Iris pigment epithelial cell (primary cell): Measurements from ENCODE around the gene DUSP10.

Source experiments
- DNase-seq: peaks from one replicate; pipeline ENCODE4 v3.0.0-alpha.2; 2011; ENCODE audit warnings: low read depth

Gene DUSP10

GRCh38 chr1:221712776-221713431 lies 29.0 kb downstream of the DUSP10 start:
- DNase-seq: no peak

- DNase-seq: peak; percentile 98
These were observed 29.6 kb downstream of the DUSP10 start for GRCh38 chr1:221712198-221712684.

GRCh38 chr1:221711656-221712055 lies 30.2 kb downstream of the DUSP10 start:
- DNase-seq: no peak

GRCh38 chr1:221711063-221711577 lies 30.8 kb downstream of the DUSP10 start:
- DNase-seq: no peak

- DNase-seq: no peak
These were observed 32.0 kb downstream of the DUSP10 start for GRCh38 chr1:221709854-221710253.

- no peak for DNase-seq
These were observed 32.9 kb downstream of the DUSP10 start for GRCh38 chr1:221708987-221709386.

GRCh38 chr1:221708076-221708571 lies 33.8 kb downstream of the DUSP10 start:
- peak; percentile 86 for DNase-seq

GRCh38 chr1:221706876-221707582 lies 34.9 kb downstream of the DUSP10 start:
- no peak for DNase-seq

- no peak for DNase-seq
These were observed 35.7 kb downstream of the DUSP10 start for GRCh38 chr1:221706191-221706590.

GRCh38 chr1:221704306-221704705 lies 37.6 kb downstream of the DUSP10 start:
- DNase-seq: peak; percentile 79

GRCh38 chr1:221701570-221702186 lies 40.2 kb downstream of the DUSP10 start:
- no peak for DNase-seq

- no peak for DNase-seq
These were observed 40.9 kb downstream of the DUSP10 start for GRCh38 chr1:221700948-221701347.

- no peak for DNase-seq
These were observed 41.4 kb downstream of the DUSP10 start for GRCh38 chr1:221700536-221700935.

GRCh38 chr1:221699978-221700519 lies 41.8 kb downstream of the DUSP10 start:
- DNase-seq: no peak

- peak; percentile 90 for DNase-seq
These were observed 42.3 kb downstream of the DUSP10 start for GRCh38 chr1:221699577-221699976.

- no peak for DNase-seq
These were observed 43.1 kb downstream of the DUSP10 start for GRCh38 chr1:221698579-221699349.

- peak; percentile 64 for DNase-seq
These were observed 43.9 kb downstream of the DUSP10 start for GRCh38 chr1:221697923-221698425.

GRCh38 chr1:221696718-221697461 lies 45.0 kb downstream of the DUSP10 start:
- no peak for DNase-seq

GRCh38 chr1:221696027-221696426 lies 45.9 kb downstream of the DUSP10 start:
- DNase-seq: no peak

GRCh38 chr1:221695301-221695700 lies 46.6 kb downstream of the DUSP10 start:
- DNase-seq: no peak

GRCh38 chr1:221694109-221694508 lies 47.8 kb downstream of the DUSP10 start:
- no peak for DNase-seq
